Right kidney (tissue), 1 donor: ENCODE results near the gene GAD1.

Source experiments
- DNase-seq: peaks from one replicate; pipeline ENCODE4 v3.0.0-alpha.2; 2016

The GAD1 gene

DNA sequence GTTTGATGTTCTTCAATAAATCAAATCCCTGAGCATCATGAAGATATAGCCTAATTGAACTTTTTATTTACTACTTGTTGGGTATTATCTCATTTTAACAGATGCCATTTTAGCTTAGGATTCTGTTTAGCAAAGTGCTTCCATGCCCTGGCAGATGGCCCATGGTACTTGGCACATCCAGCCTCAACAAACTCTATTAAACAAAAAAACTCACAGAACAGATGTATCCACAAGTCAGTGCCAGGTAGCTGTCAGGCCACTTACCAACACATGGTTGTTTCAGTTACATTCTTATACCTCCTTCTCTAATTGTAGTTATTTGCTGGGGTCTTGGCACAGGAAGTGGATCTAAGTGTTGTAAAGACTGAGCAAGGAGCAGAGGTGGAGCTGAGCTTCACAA, 29.6 kb downstream of the GAD1 start:
- DNase-seq: no peak

GRCh38 chr2:170847716-170848115, 31.0 kb downstream of the GAD1 start:
- DNase-seq: no peak

DNA sequence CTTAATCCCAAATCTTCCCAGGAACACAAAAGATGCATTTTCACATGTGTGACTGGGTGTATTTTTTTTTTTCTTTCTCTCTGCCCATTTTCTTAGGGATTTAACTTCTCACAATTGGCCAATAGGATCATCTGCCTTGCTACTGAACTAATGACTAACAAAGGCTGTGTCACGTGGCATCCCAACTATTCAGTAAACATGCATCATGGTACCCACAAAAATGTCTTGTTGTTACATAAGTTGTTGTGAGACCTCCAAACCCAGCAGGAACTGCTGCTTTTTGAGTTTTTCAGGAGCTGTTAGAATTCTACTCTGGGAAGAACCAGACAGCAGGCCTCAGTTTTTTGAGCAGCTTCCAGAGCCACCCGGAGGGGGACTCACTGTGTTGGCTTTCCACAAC, 31.9 kb downstream of the GAD1 start:
- no peak for DNase-seq

DNA sequence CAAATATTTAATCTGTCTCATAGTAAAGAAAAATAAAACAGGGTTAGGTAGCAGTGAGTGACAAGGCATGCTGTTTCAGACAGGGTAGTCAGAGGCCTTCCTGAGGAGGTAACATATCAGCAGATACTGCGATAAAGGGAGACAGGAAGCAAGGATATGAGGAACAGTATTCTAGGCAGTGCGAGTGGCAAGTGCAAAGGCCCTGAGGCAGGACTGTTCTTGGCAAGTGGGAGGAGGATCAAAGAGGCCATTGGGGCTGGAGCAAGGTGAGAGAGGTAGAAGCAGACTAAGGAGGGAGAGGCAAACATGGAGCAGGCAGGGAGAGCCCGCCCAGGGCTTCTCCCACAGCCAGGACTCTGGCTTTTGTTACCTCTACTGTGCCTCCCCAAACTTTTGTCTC, 33.6 kb downstream of the GAD1 start:
- no peak for DNase-seq

DNA sequence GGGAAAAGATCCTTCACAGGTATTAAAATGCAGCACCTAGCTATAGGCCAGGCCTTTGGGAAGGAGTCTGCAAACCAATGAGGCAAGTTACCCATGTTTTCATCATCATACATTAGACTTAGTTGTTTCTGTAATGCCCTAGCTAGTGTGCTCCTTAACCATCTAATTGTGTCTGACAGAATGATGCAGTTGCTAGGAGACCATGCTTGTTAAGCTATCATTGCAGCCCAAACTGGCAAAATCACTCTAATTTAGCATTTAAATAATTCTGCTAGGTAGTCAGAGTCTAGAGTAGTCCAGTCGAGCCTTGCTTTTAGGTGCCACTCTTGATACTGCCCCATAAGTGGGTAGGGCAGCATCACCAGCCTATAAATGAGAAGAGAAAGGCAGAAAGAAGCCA, 34.9 kb downstream of the GAD1 start:
- DNase-seq: no peak

GRCh38 chr2:170856066-170856465, 39.4 kb downstream of the GAD1 start:
- DNase-seq: no peak

GRCh38 chr2:170862286-170862902, 45.7 kb downstream of the GAD1 start:
- DNase-seq: no peak

DNA sequence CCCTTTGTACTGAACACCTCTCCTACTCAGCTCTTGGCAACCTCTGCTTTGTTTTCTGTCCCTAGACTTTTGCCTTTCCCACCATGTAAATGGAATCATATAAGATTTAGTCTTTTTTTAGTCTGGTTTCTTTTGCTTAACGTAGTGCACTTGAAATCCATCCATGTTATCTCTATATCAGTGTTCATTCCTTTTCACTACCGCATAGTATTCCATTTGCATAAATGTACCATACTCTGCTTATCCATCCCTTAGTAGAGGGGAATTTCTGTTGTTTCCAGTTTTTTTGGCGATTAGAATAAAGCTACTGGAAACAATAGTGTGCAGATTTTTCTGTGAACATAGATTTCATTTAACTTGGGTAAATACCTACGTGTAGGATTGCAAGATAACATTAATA, 46.4 kb downstream of the GAD1 start:
- DNase-seq: no peak

- no peak for DNase-seq
These were observed 52.3 kb downstream of the GAD1 start for GRCh38 chr2:170869036-170869435.

GRCh38 chr2:170869461-170869860, 52.8 kb downstream of the GAD1 start:
- DNase-seq: no peak

DNA sequence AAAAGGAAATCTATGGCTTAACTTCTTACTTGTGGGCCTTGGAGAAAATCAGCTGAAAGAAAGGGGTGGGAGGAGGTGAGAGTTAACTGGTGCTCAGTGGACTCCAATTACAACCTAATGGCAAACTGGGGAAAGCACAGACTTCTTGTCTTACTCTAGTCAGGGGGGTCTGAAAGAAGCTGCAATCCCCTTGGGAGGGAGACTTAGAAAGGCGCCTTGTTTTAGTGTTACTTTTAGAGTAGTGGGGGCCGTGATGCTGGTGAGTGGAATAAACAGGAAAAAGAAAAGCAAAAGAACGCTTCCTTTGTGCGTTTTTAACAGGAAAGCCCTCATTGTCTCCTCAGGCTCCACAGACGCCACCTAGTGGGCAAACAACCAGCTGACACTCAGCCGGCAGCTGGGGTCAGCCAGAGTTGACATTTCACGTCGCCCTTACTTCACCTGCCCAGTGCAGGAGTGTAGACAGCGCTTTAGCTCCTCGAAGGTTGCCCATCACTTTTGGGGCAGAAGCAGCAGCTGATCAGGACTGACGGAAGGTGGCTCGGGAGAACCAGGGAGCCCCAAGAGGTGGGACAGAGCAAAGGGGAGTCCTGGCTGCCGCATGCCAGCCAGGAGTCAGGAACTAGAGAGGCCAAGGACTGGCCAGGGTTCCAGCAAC, 56.5 kb downstream of the GAD1 start:
- DNase-seq: peak; percentile 78

- DNase-seq: no peak
These were observed 61.4 kb downstream of the GAD1 start for GRCh38 chr2:170878066-170878465.

DNA sequence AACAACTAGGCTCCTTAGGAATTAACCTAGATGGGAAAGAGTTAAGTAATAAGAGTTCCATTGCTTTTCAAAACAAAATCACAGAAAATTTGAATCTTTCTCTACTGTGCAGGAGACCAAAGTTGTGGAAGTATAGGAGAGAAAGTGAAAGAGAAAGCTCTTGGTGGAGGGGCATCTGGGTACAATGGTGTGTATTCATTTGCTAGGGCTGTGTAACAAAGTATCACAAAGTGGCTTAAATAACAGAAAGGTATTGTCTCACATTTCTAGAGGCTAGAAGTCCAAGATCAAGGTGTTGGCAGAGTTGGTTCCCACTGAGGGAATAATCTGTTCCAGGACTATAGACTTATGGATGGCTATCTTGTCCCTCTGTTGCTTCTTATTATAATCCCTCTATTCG, 61.8 kb downstream of the GAD1 start:
- no peak for DNase-seq

- DNase-seq: no peak
These were observed 65.2 kb downstream of the GAD1 start for GRCh38 chr2:170881840-170882239.

DNA sequence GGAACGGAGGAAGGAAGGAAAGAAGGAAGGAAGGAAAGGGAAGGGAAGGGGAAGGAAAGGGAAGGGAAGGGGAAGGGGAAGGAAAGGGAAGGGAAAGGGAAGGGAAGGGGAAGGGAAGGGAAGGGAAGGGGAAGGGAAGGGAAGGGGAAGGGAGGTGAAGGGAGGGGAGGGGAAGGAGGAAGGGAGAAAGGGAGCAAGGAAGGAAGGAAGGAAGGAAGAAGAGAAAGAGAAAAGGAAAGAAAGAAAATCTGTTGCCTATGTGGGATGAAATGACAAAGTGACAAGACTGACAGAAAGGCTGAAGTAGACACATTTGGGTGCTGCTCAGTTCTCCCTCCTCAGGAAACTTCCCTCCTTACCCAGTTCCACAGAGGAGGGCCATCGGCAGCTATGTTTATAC, 66.1 kb downstream of the GAD1 start:
- DNase-seq: no peak

DNA sequence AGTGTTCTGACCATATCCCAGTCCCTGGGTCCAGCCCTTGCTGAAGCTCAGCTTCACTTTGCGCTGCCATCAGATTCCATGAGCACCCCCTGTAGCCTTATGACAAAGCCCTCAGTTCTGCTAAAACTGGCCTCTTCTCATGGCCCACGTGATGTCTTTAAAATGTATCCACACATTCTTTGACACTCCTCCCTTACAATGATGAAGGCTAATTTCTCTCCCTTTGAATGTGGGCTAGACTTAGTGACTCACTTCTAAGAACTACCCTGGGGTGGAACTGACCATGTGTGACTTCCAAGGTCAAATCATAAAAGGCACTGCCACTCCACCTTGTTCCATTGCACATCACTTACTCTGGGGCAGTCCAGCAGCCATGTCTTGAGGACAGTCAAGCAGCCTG, 67.0 kb downstream of the GAD1 start:
- no peak for DNase-seq

DNA sequence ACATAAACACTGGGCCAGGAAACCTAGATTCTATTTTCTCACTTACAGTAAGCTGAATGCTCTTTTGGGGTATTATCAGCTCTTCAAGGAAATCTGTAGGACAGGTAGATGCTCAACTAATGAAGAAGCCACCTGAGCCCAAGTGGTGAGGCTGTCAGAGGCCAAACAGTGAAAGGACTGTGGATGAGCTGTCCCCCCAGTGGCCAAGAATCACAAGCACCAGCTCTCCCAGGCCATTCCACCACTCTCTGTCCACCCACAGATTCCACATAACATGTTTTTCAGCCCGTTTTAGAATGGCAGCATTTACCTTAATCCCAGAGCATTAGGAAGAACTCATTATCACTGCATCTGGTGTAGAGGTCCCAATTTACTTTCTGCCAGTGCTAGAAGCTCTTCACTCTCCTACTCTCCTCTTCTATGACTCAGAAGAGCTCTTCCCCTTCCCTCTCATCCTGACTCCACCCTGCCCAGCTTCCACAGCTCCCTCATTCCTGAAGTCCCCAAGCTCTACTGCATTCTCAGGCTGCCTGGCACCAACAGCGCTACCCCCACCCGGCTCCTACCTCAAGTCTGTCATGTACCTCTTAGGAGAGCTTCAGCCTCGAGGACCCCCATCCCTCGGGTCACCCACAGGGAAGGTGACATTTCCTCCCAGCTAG, 68.6 kb downstream of the GAD1 start:
- DNase-seq: no peak

DNA sequence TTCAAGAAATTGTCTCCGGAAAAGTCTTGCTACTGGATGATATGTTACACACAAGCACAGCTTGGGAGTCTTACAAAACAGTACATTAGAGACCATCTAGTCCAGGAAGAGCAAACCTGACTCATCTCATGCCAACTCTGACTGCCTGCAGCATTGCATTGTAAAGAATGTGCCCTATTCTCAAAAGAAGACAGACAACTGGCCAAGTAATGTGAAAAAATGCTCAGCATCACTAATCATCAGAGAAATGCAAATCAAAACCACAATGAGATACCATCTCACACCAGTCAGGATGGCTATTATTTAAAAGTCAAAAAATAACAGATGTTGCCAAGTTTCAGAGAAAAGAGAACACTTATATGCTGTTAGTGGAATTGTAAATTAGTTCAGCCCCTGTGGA, 69.7 kb downstream of the GAD1 start:
- DNase-seq: no peak

DNA sequence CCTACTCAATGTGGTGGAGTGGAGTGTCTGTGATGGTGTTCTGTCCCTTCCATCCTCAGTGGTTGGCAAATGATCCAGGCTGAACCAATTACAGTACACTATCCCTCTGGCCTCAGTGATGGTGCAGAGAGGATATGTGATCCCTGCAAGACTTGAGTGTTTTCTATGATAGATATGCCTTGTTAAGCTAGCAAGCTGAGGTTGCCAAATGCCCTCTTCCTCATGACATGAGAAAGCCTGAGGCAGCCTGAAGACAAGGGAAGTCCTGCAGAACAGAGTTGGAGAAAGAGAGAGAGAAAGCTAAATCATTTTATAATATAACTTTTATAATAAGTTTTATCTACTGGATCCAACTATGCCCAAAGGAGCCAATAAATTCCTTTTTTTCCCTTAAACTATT, 70.8 kb downstream of the GAD1 start:
- no peak for DNase-seq

- DNase-seq: no peak
These were observed 71.2 kb downstream of the GAD1 start for GRCh38 chr2:170887896-170888295.

DNA sequence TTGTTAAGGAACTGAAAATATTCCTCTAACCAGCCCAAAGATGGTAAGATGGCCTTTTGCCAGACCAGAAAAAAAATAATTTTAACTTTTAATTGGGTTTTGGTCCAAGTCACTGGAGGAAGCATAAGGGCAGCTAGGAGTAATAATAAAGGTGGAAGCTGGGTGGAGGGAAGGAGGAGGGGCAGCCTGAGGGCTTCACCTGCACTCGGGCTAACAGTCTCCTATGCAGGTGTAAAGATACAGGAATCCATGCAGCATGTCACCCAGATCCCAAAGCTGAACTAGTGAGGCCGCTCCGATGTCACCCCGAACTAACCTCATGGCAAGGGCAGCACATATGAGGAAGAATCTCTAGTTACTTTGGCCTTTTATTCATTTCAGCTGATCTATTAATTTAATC, 75.2 kb downstream of the GAD1 start:
- DNase-seq: no peak

- no peak for DNase-seq
These were observed 75.8 kb downstream of the GAD1 start for GRCh38 chr2:170892391-170892951.

- DNase-seq: no peak
These were observed 78.5 kb downstream of the GAD1 start for GRCh38 chr2:170895023-170895757.
